ENCODE results near the gene RUNX3. TPM values are rescaled to one million over a fixed set of nuclear protein-coding genes. Genes with fewer than 3 reads are reported as not detected.

The RUNX3 gene
- total and polyA plus RNA-seq, 8 donors = 0.29 to 6.1 (median 2.6) TPM; not detected in 1

DNA sequence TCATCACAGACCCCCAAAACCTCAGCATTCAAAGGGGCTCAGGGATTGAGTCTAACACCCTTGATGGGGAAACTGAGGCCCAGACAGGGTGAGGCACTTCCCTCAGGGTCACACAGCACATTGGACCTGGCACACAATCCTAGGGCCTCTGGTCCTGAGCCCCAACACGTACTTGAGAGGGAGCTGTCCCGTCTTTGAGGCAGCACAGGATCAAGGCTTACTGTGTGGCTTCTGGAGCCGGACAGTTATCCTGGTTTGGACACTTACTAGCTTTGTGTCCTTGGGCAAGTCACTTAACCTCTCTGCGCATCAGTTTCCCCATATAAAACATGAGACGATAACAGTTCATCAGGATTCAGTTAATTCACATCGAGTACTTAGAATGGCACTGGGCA lies 26.5 kb downstream of the RUNX3 start:
- TF ChIP-seq POLR2A (IDR thresholded peaks at IDR 0.05) = no peak
- no peak for TF ChIP-seq POLR2AphosphoS5 (IDR thresholded peaks at IDR 0.05)
- no peak for TF ChIP-seq CTCF (IDR thresholded peaks at IDR 0.05)
- no peak for TF ChIP-seq EP300 (IDR thresholded peaks at IDR 0.05)
- DNase-seq = peak in 1 of 2 donors; percentile 14
- H3K36me3 ChIP-seq = peaks cover 0 to 56% (median 4%) of the 10 kb centered on the region in 4 donors

GRCh38 chr1:24903011-24903461 lies 27.0 kb downstream of the RUNX3 start:
- intact Hi-C loops (cut with DNase I; ENCODE audit: low total_unique reads) = no loop called here

More for the DNA sequence above, 26.5 kb downstream of the RUNX3 start:
- Histone ChIP-seq H3K9me3 (no peaks in the 10 kb centered on the region), H3K27ac (no peak overlapping the region), H3K27me3 (peaks cover 0 to 57% (median 6%) of the 10 kb centered on the region in 3 donors), H3K4me1 (peaks cover 0 to 2% (median 0%) of the 10 kb centered on the region in 4 donors), H3K4me3 (no peak overlapping the region)
- WGBS, 5 donors = 91 to 95% (median 92%) methylated on average over 6 of the region's 6 CpGs
- intact Hi-C loops (cut with DNase I; ENCODE audit: low total_unique reads) = no loop called here

GRCh38 chr1:24902471-24902891 lies 27.6 kb downstream of the RUNX3 start:
- TF ChIP-seq POLR2AphosphoS5 (IDR thresholded peaks at IDR 0.05) (no peak), POLR2A (IDR thresholded peaks at IDR 0.05) (no peak), EP300 (IDR thresholded peaks at IDR 0.05) (no peak), CTCF (IDR thresholded peaks at IDR 0.05) (no peak)
- WGBS, 5 donors = 93 to 96% (median 94%) methylated on average over 18 to 22 of the region's 22 CpGs
- no peak overlapping the region for H3K4me3 ChIP-seq
- no peak overlapping the region for H3K27ac ChIP-seq
- no peaks in the 10 kb centered on the region for H3K9me3 ChIP-seq
- H3K27me3 ChIP-seq = peaks cover 0 to 60% (median 6%) of the 10 kb centered on the region in 3 donors
- H3K4me1 ChIP-seq = peaks cover 0 to 10% (median 0%) of the 10 kb centered on the region in 4 donors
- intact Hi-C loops (cut with DNase I; ENCODE audit: low total_unique reads) = no loop called here
- H3K36me3 ChIP-seq = peaks cover 0 to 56% (median 4%) of the 10 kb centered on the region in 4 donors
- DNase-seq = peak in 1 of 2 donors; percentile 19

More at GRCh38 chr1:24903011-24903461, 27.0 kb downstream of the RUNX3 start:
- Histone ChIP-seq H3K4me3 (no peak overlapping the region), H3K27me3 (peaks cover 0 to 57% (median 6%) of the 10 kb centered on the region in 3 donors), H3K4me1 (peaks cover 0 to 7% (median 0%) of the 10 kb centered on the region in 4 donors), H3K9me3 (no peaks in the 10 kb centered on the region), H3K27ac (no peak overlapping the region), H3K36me3 (peaks cover 0 to 56% (median 4%) of the 10 kb centered on the region in 4 donors)
- TF ChIP-seq POLR2AphosphoS5 (IDR thresholded peaks at IDR 0.05) (no peak), POLR2A (IDR thresholded peaks at IDR 0.05) (no peak), EP300 (IDR thresholded peaks at IDR 0.05) (no peak), CTCF (IDR thresholded peaks at IDR 0.05) (no peak)
- 84 to 96% (median 88%) methylated on average over 10 of the region's 10 CpGs for WGBS, 5 donors
- DNase-seq = peak in 1 of 2 donors; percentile 14

- Histone ChIP-seq H3K36me3 (peaks cover 0 to 51% (median 4%) of the 10 kb centered on the region in 4 donors), H3K27me3 (peaks cover 0 to 65% (median 6%) of the 10 kb centered on the region in 3 donors), H3K4me1 (peaks cover 0 to 10% (median 0%) of the 10 kb centered on the region in 4 donors), H3K4me3 (no peak overlapping the region), H3K27ac (no peak overlapping the region), H3K9me3 (no peaks in the 10 kb centered on the region)
- intact Hi-C loops (cut with DNase I; ENCODE audit: low total_unique reads) = no loop called here
- peak; percentile 0 to 23 for DNase-seq
- 92 to 100% (median 94%) methylated on average over 2 to 38 of the region's 38 CpGs for WGBS, 5 donors
- TF ChIP-seq EP300 (IDR thresholded peaks at IDR 0.05) = no peak
- no peak for TF ChIP-seq CTCF (IDR thresholded peaks at IDR 0.05)
- no peak for TF ChIP-seq POLR2AphosphoS5 (IDR thresholded peaks at IDR 0.05)
- TF ChIP-seq POLR2A (IDR thresholded peaks at IDR 0.05) = no peak
Measured at GRCh38 chr1:24901791-24902470, 28.1 kb downstream of the RUNX3 start.
